Measurements from ENCODE around the gene ANO10. TPM values are rescaled to one million over a fixed set of nuclear protein-coding genes. Genes with fewer than 3 reads are reported as not detected.

The ANO10 gene
- total RNA-seq, 1 experiment from 2014 or later: 26.6 TPM

DNA sequence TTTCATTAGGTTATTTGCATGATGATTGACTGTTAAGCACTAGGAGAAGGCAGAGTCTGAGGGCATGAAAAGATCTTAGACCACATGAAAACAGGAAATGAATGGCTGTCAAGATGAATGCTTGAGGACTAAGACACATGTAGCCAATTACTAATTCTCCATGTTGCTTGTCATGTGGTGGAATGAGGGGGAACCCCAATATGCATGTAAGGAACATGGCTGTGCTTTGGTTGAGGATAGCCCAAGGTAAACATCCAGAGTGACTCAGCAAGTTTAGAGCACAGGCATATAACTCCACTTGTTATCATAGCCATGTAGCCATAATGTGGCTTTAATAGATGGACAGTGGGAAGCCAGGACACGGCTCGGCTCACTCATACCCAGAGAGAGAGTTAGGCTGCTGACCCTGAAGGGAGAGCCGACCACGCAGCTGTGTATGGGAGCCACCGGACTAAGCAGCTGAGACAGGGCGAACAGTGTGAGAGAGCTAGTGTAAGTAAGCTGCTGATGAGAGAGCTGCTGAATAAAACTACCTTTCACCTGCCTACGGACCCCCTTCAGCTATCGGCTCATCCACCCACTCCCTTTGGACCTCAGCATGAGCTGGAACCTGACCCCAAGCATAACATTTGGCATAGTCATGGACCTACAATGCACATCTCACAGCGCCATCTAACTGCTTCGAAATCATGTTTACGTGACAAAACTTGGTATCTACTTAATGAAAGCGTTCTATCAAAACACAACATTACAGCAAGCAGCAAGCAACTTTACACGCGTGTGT, 37.6 kb downstream of the ANO10 start:
- no peak overlapping the region for H3K4me3 ChIP-seq (ENCODE audit: low read depth in 2 of 2, low read length in 2 of 2)
- no peak for DNase-seq (ENCODE audit: low read depth, low spot score)
- in situ Hi-C loops (cut with HindIII; ENCODE audit: low pct_unique_long_range_greater_than_20kb, low sequenced_read_pairs) (no loop called here), intact Hi-C loops (cut with micrococcal nuclease; ENCODE audit: unreplicated experiment) (no loop called here)
- BruUV-seq (replicated peaks): no TSS peak
- no peaks in the 10 kb centered on the region for H3K36me3 ChIP-seq (ENCODE audit: control insufficient read depth, insufficient read depth, low read length)
- H3K9me3 ChIP-seq (ENCODE audit: control insufficient read depth, insufficient read depth, low read depth, low read length): no peaks in the 10 kb centered on the region
- H3K27me3 ChIP-seq (ENCODE audit: control insufficient read depth, insufficient read depth, low read length): no peaks in the 10 kb centered on the region
- no peak for ATAC-seq
- ChIA-PET CTCF (interaction anchor here (0.6 kb wide), 1 partner anchor 31 kb away, joined by 3 read pairs; no protein-coding TSS in a partner anchor), POLR2A (no interaction called here)
- H3K27ac ChIP-seq (ENCODE audit: low read length): no peak overlapping the region
- no peaks in the 10 kb centered on the region for H3K4me1 ChIP-seq (ENCODE audit: control insufficient read depth, insufficient read depth, low read length)
- no peak for TF ChIP-seq POLR2AphosphoS5 (IDR thresholded peaks at IDR 0.05; ENCODE audit: low read depth, low read length)
- TF ChIP-seq, protein P1, sequence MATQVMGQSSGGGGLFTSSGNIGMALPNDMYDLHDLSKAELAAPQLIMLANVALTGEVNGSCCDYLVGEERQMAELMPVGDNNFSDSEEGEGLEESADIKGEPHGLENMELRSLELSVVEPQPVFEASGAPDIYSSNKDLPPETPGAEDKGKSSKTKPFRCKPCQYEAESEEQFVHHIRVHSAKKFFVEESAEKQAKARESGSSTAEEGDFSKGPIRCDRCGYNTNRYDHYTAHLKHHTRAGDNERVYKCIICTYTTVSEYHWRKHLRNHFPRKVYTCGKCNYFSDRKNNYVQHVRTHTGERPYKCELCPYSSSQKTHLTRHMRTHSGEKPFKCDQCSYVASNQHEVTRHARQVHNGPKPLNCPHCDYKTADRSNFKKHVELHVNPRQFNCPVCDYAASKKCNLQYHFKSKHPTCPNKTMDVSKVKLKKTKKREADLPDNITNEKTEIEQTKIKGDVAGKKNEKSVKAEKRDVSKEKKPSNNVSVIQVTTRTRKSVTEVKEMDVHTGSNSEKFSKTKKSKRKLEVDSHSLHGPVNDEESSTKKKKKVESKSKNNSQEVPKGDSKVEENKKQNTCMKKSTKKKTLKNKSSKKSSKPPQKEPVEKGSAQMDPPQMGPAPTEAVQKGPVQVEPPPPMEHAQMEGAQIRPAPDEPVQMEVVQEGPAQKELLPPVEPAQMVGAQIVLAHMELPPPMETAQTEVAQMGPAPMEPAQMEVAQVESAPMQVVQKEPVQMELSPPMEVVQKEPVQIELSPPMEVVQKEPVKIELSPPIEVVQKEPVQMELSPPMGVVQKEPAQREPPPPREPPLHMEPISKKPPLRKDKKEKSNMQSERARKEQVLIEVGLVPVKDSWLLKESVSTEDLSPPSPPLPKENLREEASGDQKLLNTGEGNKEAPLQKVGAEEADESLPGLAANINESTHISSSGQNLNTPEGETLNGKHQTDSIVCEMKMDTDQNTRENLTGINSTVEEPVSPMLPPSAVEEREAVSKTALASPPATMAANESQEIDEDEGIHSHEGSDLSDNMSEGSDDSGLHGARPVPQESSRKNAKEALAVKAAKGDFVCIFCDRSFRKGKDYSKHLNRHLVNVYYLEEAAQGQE (IDR thresholded peaks at IDR 0.05; ENCODE audit: insufficient read depth in 1 of 2, low read depth in 2 of 2, low read length in 1 of 2): no peak
- TF ChIP-seq, protein P2, sequence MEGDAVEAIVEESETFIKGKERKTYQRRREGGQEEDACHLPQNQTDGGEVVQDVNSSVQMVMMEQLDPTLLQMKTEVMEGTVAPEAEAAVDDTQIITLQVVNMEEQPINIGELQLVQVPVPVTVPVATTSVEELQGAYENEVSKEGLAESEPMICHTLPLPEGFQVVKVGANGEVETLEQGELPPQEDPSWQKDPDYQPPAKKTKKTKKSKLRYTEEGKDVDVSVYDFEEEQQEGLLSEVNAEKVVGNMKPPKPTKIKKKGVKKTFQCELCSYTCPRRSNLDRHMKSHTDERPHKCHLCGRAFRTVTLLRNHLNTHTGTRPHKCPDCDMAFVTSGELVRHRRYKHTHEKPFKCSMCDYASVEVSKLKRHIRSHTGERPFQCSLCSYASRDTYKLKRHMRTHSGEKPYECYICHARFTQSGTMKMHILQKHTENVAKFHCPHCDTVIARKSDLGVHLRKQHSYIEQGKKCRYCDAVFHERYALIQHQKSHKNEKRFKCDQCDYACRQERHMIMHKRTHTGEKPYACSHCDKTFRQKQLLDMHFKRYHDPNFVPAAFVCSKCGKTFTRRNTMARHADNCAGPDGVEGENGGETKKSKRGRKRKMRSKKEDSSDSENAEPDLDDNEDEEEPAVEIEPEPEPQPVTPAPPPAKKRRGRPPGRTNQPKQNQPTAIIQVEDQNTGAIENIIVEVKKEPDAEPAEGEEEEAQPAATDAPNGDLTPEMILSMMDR (IDR thresholded peaks at IDR 0.05): no peak
- no peak for TF ChIP-seq TCF7L2 (IDR thresholded peaks at IDR 0.05; ENCODE audit: low read depth, low read length)
- TF ChIP-seq SIN3A (IDR thresholded peaks at IDR 0.05; ENCODE audit: borderline replicate concordance, insufficient read depth, low read depth, low read length): no peak

DNA sequence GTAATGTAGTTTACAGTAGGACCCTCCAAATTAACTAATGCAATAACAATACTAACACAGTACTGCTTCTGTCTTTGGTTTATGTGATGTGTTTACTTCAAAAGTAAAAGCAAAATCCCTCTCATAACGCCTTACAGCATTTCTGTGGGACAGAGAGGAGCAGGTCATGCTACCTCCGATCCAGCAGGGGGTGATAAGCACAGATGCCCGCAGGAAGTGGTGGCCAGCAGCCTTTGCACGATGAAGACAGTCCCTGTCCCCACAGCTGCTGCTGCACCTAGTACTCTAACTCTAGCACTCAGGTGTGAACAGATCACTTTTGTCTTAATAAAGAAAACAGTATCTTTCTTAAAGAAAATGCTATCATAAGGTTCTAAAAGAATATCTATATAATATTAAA, 38.3 kb downstream of the ANO10 start:
- in situ Hi-C loops (cut with HindIII; ENCODE audit: low pct_unique_long_range_greater_than_20kb, low sequenced_read_pairs) (no loop called here), intact Hi-C loops (cut with micrococcal nuclease; ENCODE audit: unreplicated experiment) (no loop called here)
- Histone ChIP-seq H3K27ac (ENCODE audit: low read length) (no peak overlapping the region), H3K27me3 (ENCODE audit: control insufficient read depth, insufficient read depth, low read length) (no peaks in the 10 kb centered on the region), H3K36me3 (ENCODE audit: control insufficient read depth, insufficient read depth, low read length) (no peaks in the 10 kb centered on the region), H3K4me3 (ENCODE audit: low read depth in 2 of 2, low read length in 2 of 2) (no peak overlapping the region), H3K4me1 (ENCODE audit: control insufficient read depth, insufficient read depth, low read length) (no peaks in the 10 kb centered on the region), H3K9me3 (ENCODE audit: control insufficient read depth, insufficient read depth, low read depth, low read length) (no peaks in the 10 kb centered on the region)
- CTCF ChIA-PET: interaction anchor here (0.6 kb wide), 1 partner anchor 30 kb away, joined by 3 read pairs; no protein-coding TSS in a partner anchor
- TF ChIP-seq TCF7L2 (IDR thresholded peaks at IDR 0.05; ENCODE audit: low read depth, low read length): no peak
- TF ChIP-seq POLR2AphosphoS5 (IDR thresholded peaks at IDR 0.05; ENCODE audit: low read depth, low read length): no peak
- TF ChIP-seq, protein P1 (IDR thresholded peaks at IDR 0.05; ENCODE audit: insufficient read depth in 1 of 2, low read depth in 2 of 2, low read length in 1 of 2): no peak
- no peak for TF ChIP-seq SIN3A (IDR thresholded peaks at IDR 0.05; ENCODE audit: borderline replicate concordance, insufficient read depth, low read depth, low read length)
- TF ChIP-seq, protein P2 (IDR thresholded peaks at IDR 0.05): no peak
- POLR2A ChIA-PET: no interaction called here
- no TSS peak for BruUV-seq (replicated peaks)
- ATAC-seq (no peak), DNase-seq (ENCODE audit: low read depth, low spot score) (no peak)

Measured in Panc1 (cell line).